Measurements from ENCODE around the gene NHSL2. TPM values are rescaled to one million over a fixed set of nuclear protein-coding genes. Genes with fewer than 3 reads are reported as not detected.

Gene NHSL2
- total RNA-seq, 1 experiment from 2014 or later = 0.58 TPM

- no peak for DNase-seq (ENCODE audit: low spot score)
- no peak overlapping the region for H3K4me3 ChIP-seq (ENCODE audit: low read depth, low read length, poor library complexity, severe bottlenecking)
- no peaks in the 10 kb centered on the region for H3K9me3 ChIP-seq (ENCODE audit: low read depth, low read length, poor library complexity, severe bottlenecking)
- no peak for TF ChIP-seq CTCF (conservative IDR thresholded peaks at IDR 0.05; ENCODE audit: low read depth, low read length)
- no peak for TF ChIP-seq EZH2 (IDR thresholded peaks at IDR 0.05; ENCODE audit: borderline replicate concordance, low read depth, low read length, poor library complexity, severe bottlenecking)
- H3K27me3 ChIP-seq (replicated peaks; ENCODE audit: insufficient read depth, low read depth, low read length, poor library complexity) = peaks cover 14% of the 10 kb centered on the region
- intact Hi-C loops (cut with micrococcal nuclease; ENCODE audit: unreplicated experiment) = no loop called here
- BruUV-seq (replicated peaks) = no TSS peak
- no peaks in the 10 kb centered on the region for H3K36me3 ChIP-seq (ENCODE audit: insufficient read depth, low read length, poor library complexity, severe bottlenecking)
- POLR2A ChIA-PET (ENCODE audit: low non-redundant PET) = no interaction called here
- no peaks in the 10 kb centered on the region for H3K4me1 ChIP-seq (ENCODE audit: insufficient read depth, low read length, poor library complexity, severe bottlenecking)
- H3K27ac ChIP-seq (ENCODE audit: low read depth, low read length, poor library complexity, severe bottlenecking) = no peak overlapping the region
- CTCF ChIA-PET = no interaction called here
Measured at GRCh38 chrX:72019487-72019886, 108.8 kb downstream of the NHSL2 start.

GRCh38 chrX:72020204-72020603 lies 109.6 kb downstream of the NHSL2 start:
- Histone ChIP-seq H3K4me3 (ENCODE audit: low read depth, low read length, poor library complexity, severe bottlenecking) (no peak overlapping the region), H3K9me3 (ENCODE audit: low read depth, low read length, poor library complexity, severe bottlenecking) (no peaks in the 10 kb centered on the region), H3K27ac (ENCODE audit: low read depth, low read length, poor library complexity, severe bottlenecking) (no peak overlapping the region), H3K4me1 (ENCODE audit: insufficient read depth, low read length, poor library complexity, severe bottlenecking) (no peaks in the 10 kb centered on the region), H3K36me3 (ENCODE audit: insufficient read depth, low read length, poor library complexity, severe bottlenecking) (no peaks in the 10 kb centered on the region), H3K27me3 (replicated peaks; ENCODE audit: insufficient read depth, low read depth, low read length, poor library complexity) (peaks cover 12% of the 10 kb centered on the region)
- BruUV-seq (replicated peaks) = no TSS peak
- no peak for DNase-seq (ENCODE audit: low spot score)
- intact Hi-C loops (cut with micrococcal nuclease; ENCODE audit: unreplicated experiment) = no loop called here
- ChIA-PET CTCF (no interaction called here), POLR2A (ENCODE audit: low non-redundant PET) (no interaction called here)
- TF ChIP-seq CTCF (conservative IDR thresholded peaks at IDR 0.05; ENCODE audit: low read depth, low read length) (no peak), EZH2 (IDR thresholded peaks at IDR 0.05; ENCODE audit: borderline replicate concordance, low read depth, low read length, poor library complexity, severe bottlenecking) (no peak)

GRCh38 chrX:72020788-72021187 lies 110.1 kb downstream of the NHSL2 start:
- Histone ChIP-seq H3K27me3 (replicated peaks; ENCODE audit: insufficient read depth, low read depth, low read length, poor library complexity) (peaks cover 6% of the 10 kb centered on the region), H3K9me3 (ENCODE audit: low read depth, low read length, poor library complexity, severe bottlenecking) (no peaks in the 10 kb centered on the region), H3K36me3 (ENCODE audit: insufficient read depth, low read length, poor library complexity, severe bottlenecking) (no peaks in the 10 kb centered on the region), H3K4me1 (ENCODE audit: insufficient read depth, low read length, poor library complexity, severe bottlenecking) (no peaks in the 10 kb centered on the region), H3K27ac (ENCODE audit: low read depth, low read length, poor library complexity, severe bottlenecking) (no peak overlapping the region), H3K4me3 (ENCODE audit: low read depth, low read length, poor library complexity, severe bottlenecking) (no peak overlapping the region)
- CTCF ChIA-PET = no interaction called here
- no TSS peak for BruUV-seq (replicated peaks)
- TF ChIP-seq CTCF (conservative IDR thresholded peaks at IDR 0.05; ENCODE audit: low read depth, low read length) (no peak), EZH2 (IDR thresholded peaks at IDR 0.05; ENCODE audit: borderline replicate concordance, low read depth, low read length, poor library complexity, severe bottlenecking) (no peak)
- POLR2A ChIA-PET (ENCODE audit: low non-redundant PET) = no interaction called here
- no peak for DNase-seq (ENCODE audit: low spot score)
- intact Hi-C loops (cut with micrococcal nuclease; ENCODE audit: unreplicated experiment) = no loop called here

Data from A673 (cell line).